H9 (cell line): ENCODE data around the gene VPREB1. TPM values are rescaled to one million over a fixed set of nuclear protein-coding genes. Genes with fewer than 3 reads are reported as not detected.

Experiments
- DNase-seq: peaks from one replicate; pipeline ENCODE4 v3.0.0-alpha.2; 2017
- H2AFZ ChIP-seq: one replicate; pipeline ENCODE4 v1.6.1; 2013; ENCODE audit warnings: mild to moderate bottlenecking, low read length, control low read depth, moderate library complexity
- H2AK5ac ChIP-seq: 2 replicates; pipeline ENCODE4 v1.6.1; 2013; ENCODE audit warnings: low read length, control low read depth, mixed read lengths; ENCODE audit not compliant: insufficient read length
- H2BK120ac ChIP-seq: one replicate; pipeline ENCODE4 v1.6.1; 2013; ENCODE audit warnings: low read depth, mild to moderate bottlenecking, low read length, control low read depth, inconsistent platforms; ENCODE audit not compliant: poor library complexity, severe bottlenecking
- H2BK12ac ChIP-seq: 2 replicates; pipeline ENCODE4 v1.6.1; 2013; ENCODE audit warnings: low read length, control low read depth, mixed read lengths, low read depth; ENCODE audit not compliant: insufficient read length
- H2BK15ac ChIP-seq: 2 replicates; pipeline ENCODE4 v1.6.1; 2013; ENCODE audit warnings: low read depth, low read length, control low read depth
- H2BK20ac ChIP-seq: one replicate; pipeline ENCODE4 v1.6.1; 2013; ENCODE audit warnings: low read depth, mild to moderate bottlenecking, low read length, control low read depth, inconsistent platforms; ENCODE audit not compliant: poor library complexity, severe bottlenecking
- H2BK5ac ChIP-seq: 2 replicates; pipeline ENCODE4 v1.6.1; 2013; ENCODE audit warnings: low read length, control low read depth, mixed read lengths; ENCODE audit not compliant: insufficient read length
- H3K14ac ChIP-seq: 2 replicates; pipeline ENCODE4 v1.6.1; 2013; ENCODE audit warnings: low read length, control low read depth; ENCODE audit not compliant: insufficient read depth
- H3K18ac ChIP-seq: 2 replicates; pipeline ENCODE4 v1.6.1; 2013; ENCODE audit warnings: low read depth, mild to moderate bottlenecking, mixed read lengths, low read length, control low read depth; ENCODE audit not compliant: insufficient read length
- H3K23ac ChIP-seq: 2 replicates; pipeline ENCODE4 v1.6.1; 2013; ENCODE audit warnings: low read length, control low read depth, mixed read lengths, low read depth; ENCODE audit not compliant: insufficient read length
- H3K23me2 ChIP-seq: 2 replicates; pipeline ENCODE4 v1.6.1; 2013; ENCODE audit warnings: low read depth, mild to moderate bottlenecking, mixed read lengths, low read length, control low read depth; ENCODE audit not compliant: insufficient read length, poor library complexity, severe bottlenecking
- H3K27ac ChIP-seq: 2 replicates; pipeline ENCODE4 v1.5.1; 2013; ENCODE audit warnings: low read length, control low read depth, mixed read lengths, low read depth; ENCODE audit not compliant: insufficient read length
- H3K27me3 ChIP-seq: 2 replicates; pipeline ENCODE4 v1.6.1; 2013; ENCODE audit warnings: low read length, control low read depth, inconsistent platforms; ENCODE audit not compliant: insufficient read depth
- H3K4ac ChIP-seq: 2 replicates; pipeline ENCODE4 v1.6.1; 2013; ENCODE audit warnings: low read depth, mild to moderate bottlenecking, control low read depth, inconsistent platforms, low read length, moderate library complexity
- H3K4me1 ChIP-seq: 2 replicates; pipeline ENCODE4 v1.6.1; 2013; ENCODE audit warnings: low read length, control low read depth, inconsistent platforms; ENCODE audit not compliant: insufficient read depth
- H3K4me2 ChIP-seq: 2 replicates; pipeline ENCODE4 v1.6.1; 2013; ENCODE audit warnings: low read length, control low read depth, mixed read lengths; ENCODE audit not compliant: insufficient read length, insufficient read depth
- H3K56ac ChIP-seq: 2 replicates; pipeline ENCODE4 v1.6.1; 2013; ENCODE audit warnings: low read depth, mild to moderate bottlenecking, mixed read lengths, low read length, control low read depth; ENCODE audit not compliant: insufficient read length
- H3K79me1 ChIP-seq: 2 replicates; pipeline ENCODE4 v1.6.1; 2013; ENCODE audit warnings: low read depth, mild to moderate bottlenecking, moderate library complexity, low read length, control low read depth, inconsistent platforms; ENCODE audit not compliant: insufficient read depth, poor library complexity, severe bottlenecking
- H3K79me2 ChIP-seq: 2 replicates; pipeline ENCODE4 v1.6.1; 2013; ENCODE audit warnings: low read length, control low read depth, inconsistent platforms; ENCODE audit not compliant: insufficient read depth
- H3K9ac ChIP-seq: 2 replicates; pipeline ENCODE4 v1.6.1; 2013; ENCODE audit warnings: low read length, control low read depth, mixed read lengths; ENCODE audit not compliant: insufficient read length; ENCODE audit errors: extremely low read depth
- H3K9me3 ChIP-seq: one replicate; pipeline ENCODE4 v1.6.1; 2013; ENCODE audit warnings: low read depth, low read length, inconsistent platforms; ENCODE audit not compliant: control insufficient read depth
- H3T11ph ChIP-seq: one replicate; pipeline ENCODE4 v1.6.1; 2013; ENCODE audit warnings: mild to moderate bottlenecking, low read length, control low read depth, inconsistent platforms
- H4K20me1 ChIP-seq: one replicate; pipeline ENCODE4 v1.6.1; 2013; ENCODE audit not compliant: control insufficient read depth, insufficient read length, insufficient read depth
- H4K5ac ChIP-seq: 2 replicates; pipeline ENCODE4 v1.6.1; 2013; ENCODE audit warnings: low read depth, mild to moderate bottlenecking, mixed read lengths, low read length, control low read depth; ENCODE audit not compliant: insufficient read length
- H4K8ac ChIP-seq: replicated peaks from 2 replicates; pipeline ENCODE4 v1.6.1; 2013; ENCODE audit warnings: low read length, control low read depth, mixed read lengths, low read depth; ENCODE audit not compliant: insufficient read length
- H4K91ac ChIP-seq: 2 replicates; pipeline ENCODE4 v1.6.1; 2013; ENCODE audit warnings: low read depth, mild to moderate bottlenecking, moderate library complexity, mixed read lengths, low read length, control low read depth; ENCODE audit not compliant: insufficient read length
- H3K27ac Mint-ChIP-seq, 3 experiments: 2 replicates in 2 of 3; 3 replicates in 1 of 3; pipeline ENCODE4 v1.8.0; 2020 to 2021; ENCODE audit warnings: mixed read lengths in 3 of 3, mild to moderate bottlenecking in 1 of 3, moderate library complexity in 1 of 3
- H3K27me3 Mint-ChIP-seq: 2 replicates; pipeline ENCODE4 v1.8.0; 2021; ENCODE audit warnings: low read depth, mild to moderate bottlenecking, moderate library complexity, mixed read lengths
- H3K36me3 Mint-ChIP-seq, 3 experiments: 2 replicates in 2 of 3; 3 replicates in 1 of 3; pipeline ENCODE4 v1.8.0; 2020 to 2021; ENCODE audit warnings: low read depth in 3 of 3, mixed read lengths in 3 of 3; ENCODE audit not compliant: insufficient read depth in 1 of 3
- H3K4me1 Mint-ChIP-seq, 2 experiments: 2 replicates each; pipeline ENCODE4 v1.8.0; 2020; ENCODE audit warnings: mixed read lengths in 2 of 2
- H3K4me3 Mint-ChIP-seq, 2 experiments: 2 replicates in 1 of 2; 3 replicates in 1 of 2; pipeline ENCODE4 v1.8.0; 2020 to 2021; ENCODE audit warnings: mild to moderate bottlenecking in 2 of 2, mixed read lengths in 2 of 2, moderate library complexity in 1 of 2
- H3K9me3 Mint-ChIP-seq, 2 experiments: 2 replicates in 1 of 2; 3 replicates in 1 of 2; pipeline ENCODE4 v1.8.0; 2020; ENCODE audit warnings: mild to moderate bottlenecking in 2 of 2, mixed read lengths in 2 of 2, moderate library complexity in 1 of 2
- CTCF ChIP-seq: fragments of 200-600 bp; sonication (generic); conservative IDR thresholded peaks from 3 replicates; pipeline ENCODE4 v1.8.0; 2021; ENCODE audit warnings: antibody characterized with exemption, mild to moderate bottlenecking
- WGBS: extraction: QIAGEN DNeasy Blood & Tissue Kit; methylation state at CpG from one replicate; pipeline ENCODE4 v1.1.7; 2013; ENCODE audit warnings: missing lambda C conversion rate, low lambda C conversion rate, mixed read lengths; ENCODE audit not compliant: insufficient read length; ENCODE audit errors: extremely low coverage; 5-methylcytosine and 5-hydroxymethylcytosine counted together
- total RNA-seq: library from RNA; stranded (reverse); gene quantifications from 2 replicates; pipeline ENCODE4 v1.2.1, GENCODE V29; 2021

Gene VPREB1
- total RNA-seq, 1 experiment from 2014 or later = not detected

DNA sequence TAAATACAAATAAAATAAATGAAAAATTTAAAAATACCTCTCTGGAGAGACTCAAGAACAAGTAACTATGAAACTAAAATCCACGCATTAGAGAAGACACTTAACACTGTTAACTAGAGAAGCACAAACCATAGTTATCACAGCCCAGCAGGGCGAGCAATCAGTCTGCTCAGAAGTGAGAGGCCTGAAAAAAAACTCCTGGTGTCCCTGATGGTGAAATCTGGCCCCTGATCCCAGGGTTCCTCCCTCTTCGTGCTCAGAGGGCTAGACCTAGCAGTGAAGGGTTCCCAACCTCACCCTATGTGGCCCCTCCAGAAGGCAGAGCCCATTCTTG lies 49.7 kb upstream of the VPREB1 start:
- TF ChIP-seq CTCF = no peak
- no peaks in the 10 kb centered on the region for H3K4me1 Mint-ChIP-seq
- Histone ChIP-seq H2AFZ (no peak overlapping the region), H3K23me2 (no peaks in the 10 kb centered on the region), H3K79me1 (no peaks in the 10 kb centered on the region), H3K4ac (no peak overlapping the region), H3K79me2 (no peaks in the 10 kb centered on the region), H3K27ac (no peak overlapping the region), H3K4me1 (no peaks in the 10 kb centered on the region), H4K5ac (no peak overlapping the region), H2BK5ac (no peak overlapping the region), H3K9ac (no peak overlapping the region), H3K56ac (no peak overlapping the region), H2AK5ac (no peak overlapping the region), H2BK15ac (no peak overlapping the region), H4K20me1 (peaks cover 3% of the 10 kb centered on the region), H3K23ac (no peak overlapping the region), H2BK12ac (no peak overlapping the region), H3K9me3 (no peaks in the 10 kb centered on the region), H3K4me2 (no peak overlapping the region), H2BK120ac (no peak overlapping the region), H3T11ph (no peak overlapping the region), H2BK20ac (no peak overlapping the region), H3K18ac (no peak overlapping the region), H3K27me3 (peaks cover 49% of the 10 kb centered on the region), H4K91ac (no peak overlapping the region), H3K14ac (no peak overlapping the region), H4K8ac (no peak overlapping the region)
- H3K4me3 Mint-ChIP-seq = no peak overlapping the region
- H3K27ac Mint-ChIP-seq = no peak overlapping the region
- H3K36me3 Mint-ChIP-seq = no peaks in the 10 kb centered on the region
- peaks cover 0 to 3% of the 10 kb centered on the region in 2 experiments; a peak in 1 of 5 replicates for H3K9me3 Mint-ChIP-seq
- no CpG with 5 or more reads among the region's 3 CpGs for WGBS
- DNase-seq = no peak
- H3K27me3 Mint-ChIP-seq = peaks cover 100% of the 10 kb centered on the region
